IPS DF 6.9 (cell line): ENCODE results near the gene PIK3AP1.
A peak's percentile ranks its signal among the peaks of the same experiment; 100 is the strongest.

Source experiments
- DNase-seq: peaks from one replicate; pipeline ENCODE4 v3.0.0-alpha.2; 2013; ENCODE audit warnings: low read depth, low spot score
- H3K27ac ChIP-seq: one replicate; pipeline ENCODE4 v1.5.1; 2013; ENCODE audit warnings: low read length, control low read depth
- H3K27me3 ChIP-seq: 2 replicates; pipeline ENCODE4 v1.6.1; 2013; ENCODE audit warnings: mild to moderate bottlenecking, low read length; ENCODE audit not compliant: control insufficient read depth, insufficient read depth
- H3K36me3 ChIP-seq: 2 replicates; pipeline ENCODE4 v1.6.1; 2013; ENCODE audit warnings: low read length; ENCODE audit not compliant: control insufficient read depth, insufficient read depth
- H3K4me1 ChIP-seq: 2 replicates; pipeline ENCODE4 v1.6.1; 2013; ENCODE audit warnings: low read length; ENCODE audit not compliant: control insufficient read depth, insufficient read depth
- H3K4me3 ChIP-seq: 2 replicates; pipeline ENCODE4 v1.5.1; 2013; ENCODE audit warnings: mild to moderate bottlenecking, low read length
- H3K9me3 ChIP-seq: 2 replicates; pipeline ENCODE4 v1.6.1; 2013; ENCODE audit warnings: low read length, inconsistent platforms; ENCODE audit not compliant: control insufficient read depth, insufficient read depth
- WGBS: extraction: QIAGEN DNeasy Blood & Tissue Kit; methylation state at CpG from one replicate; pipeline ENCODE4 v1.1.7; 2013; ENCODE audit warnings: mixed read lengths, missing lambda C conversion rate; ENCODE audit not compliant: insufficient read length, insufficient coverage; 5-methylcytosine and 5-hydroxymethylcytosine counted together

The PIK3AP1 gene

DNA sequence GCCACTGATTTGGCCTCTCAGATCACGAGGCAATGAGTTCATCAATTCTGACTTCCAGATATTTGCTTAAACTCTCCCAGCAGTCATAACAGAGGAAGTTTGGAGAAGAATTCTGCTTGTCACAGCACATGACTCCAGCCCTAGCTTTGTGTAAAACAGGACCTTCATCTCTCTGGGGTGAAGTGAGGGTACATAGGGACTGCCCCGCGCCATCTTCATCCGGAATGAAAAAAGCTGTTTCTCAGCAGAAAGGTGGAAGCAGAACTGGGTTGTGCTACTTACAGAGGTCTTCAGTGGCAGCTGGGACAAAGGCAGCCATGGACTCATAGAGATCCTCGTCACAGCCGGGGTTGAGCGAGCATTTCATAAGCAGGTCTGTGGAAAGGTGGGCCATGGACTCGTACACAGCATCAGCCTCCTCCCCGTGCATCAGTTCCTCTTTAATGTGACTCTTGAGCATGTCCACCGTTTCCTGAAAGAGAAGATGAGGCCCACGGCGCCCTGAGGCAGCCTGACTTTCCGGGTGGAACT, 75.1 kb downstream of the PIK3AP1 start:
- no peak overlapping the region for H3K4me3 ChIP-seq
- no peak for DNase-seq
- no peaks in the 10 kb centered on the region for H3K9me3 ChIP-seq
- no peak overlapping the region for H3K27ac ChIP-seq
- H3K27me3 ChIP-seq: no peaks in the 10 kb centered on the region
- H3K4me1 ChIP-seq: no peaks in the 10 kb centered on the region
- no CpG with 5 or more reads among the region's 13 CpGs for WGBS
- H3K36me3 ChIP-seq: no peaks in the 10 kb centered on the region

DNA sequence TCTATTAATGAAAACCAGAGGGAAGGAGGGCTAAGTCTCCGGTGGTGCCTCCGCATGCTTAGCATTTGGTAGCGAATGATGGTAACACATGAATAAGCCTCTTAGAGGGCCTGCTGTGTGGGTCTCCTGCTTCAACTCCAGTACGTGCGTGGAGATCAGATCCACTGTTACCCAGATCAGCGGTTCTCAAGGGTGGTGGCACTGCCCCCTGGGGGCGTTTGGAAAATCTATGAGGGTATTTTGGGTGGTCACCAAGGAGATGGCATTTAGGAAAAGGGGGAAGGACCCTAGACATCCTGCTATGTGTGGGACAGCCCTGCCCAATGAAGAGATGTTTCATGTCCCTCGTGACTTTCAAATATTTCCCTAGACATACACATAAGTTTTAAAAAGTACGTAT, 76.4 kb downstream of the PIK3AP1 start:
- H3K27me3 ChIP-seq: no peaks in the 10 kb centered on the region
- no peaks in the 10 kb centered on the region for H3K36me3 ChIP-seq
- no peak overlapping the region for H3K4me3 ChIP-seq
- no peak overlapping the region for H3K27ac ChIP-seq
- no CpG with 5 or more reads among the region's 9 CpGs for WGBS
- DNase-seq: no peak
- H3K4me1 ChIP-seq: no peaks in the 10 kb centered on the region
- H3K9me3 ChIP-seq: no peaks in the 10 kb centered on the region

DNA sequence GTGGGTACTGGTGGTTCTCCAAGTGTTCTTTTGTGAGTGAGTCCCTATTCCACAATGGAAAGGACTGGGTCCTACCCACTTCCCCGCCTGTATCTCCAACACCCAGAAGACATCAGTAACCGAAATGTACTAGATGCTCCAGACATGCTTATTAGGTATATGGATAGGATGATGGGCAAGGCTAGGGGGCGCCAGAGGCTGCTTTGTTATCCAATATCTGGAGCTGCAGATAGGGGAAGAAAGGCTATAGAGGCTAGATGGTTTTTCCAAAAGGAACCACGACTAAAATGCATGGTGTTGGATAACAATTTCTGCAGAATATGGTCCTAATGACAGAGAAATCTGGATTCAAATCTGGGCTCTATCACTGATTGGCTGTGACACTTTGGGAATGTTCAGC, 77.3 kb downstream of the PIK3AP1 start:
- no peak overlapping the region for H3K4me3 ChIP-seq
- DNase-seq: peak; percentile 35
- no peaks in the 10 kb centered on the region for H3K36me3 ChIP-seq
- no CpG with 5 or more reads among the region's 4 CpGs for WGBS
- no peaks in the 10 kb centered on the region for H3K27me3 ChIP-seq
- no peaks in the 10 kb centered on the region for H3K9me3 ChIP-seq
- H3K27ac ChIP-seq: no peak overlapping the region
- no peaks in the 10 kb centered on the region for H3K4me1 ChIP-seq

DNA sequence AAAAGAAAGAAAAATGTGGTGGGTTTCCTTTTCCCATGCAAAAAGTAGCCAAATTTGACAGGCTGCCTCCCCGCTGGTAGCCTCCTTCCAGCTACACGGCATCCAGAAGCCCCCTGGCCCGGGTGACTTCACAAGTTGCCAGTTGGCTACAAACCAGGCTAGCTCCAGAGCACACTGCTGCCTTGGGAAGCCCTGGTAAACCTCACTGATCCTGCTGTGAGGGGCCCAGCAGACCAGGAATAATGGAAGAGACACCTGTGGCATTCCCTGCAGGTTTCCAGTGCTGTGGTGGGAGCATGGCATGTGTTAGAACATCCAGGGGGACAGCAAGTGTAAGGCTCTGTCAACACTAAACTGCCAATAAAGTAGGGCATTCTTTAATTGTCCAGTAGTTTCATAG, 77.8 kb downstream of the PIK3AP1 start:
- H3K9me3 ChIP-seq: no peaks in the 10 kb centered on the region
- no peak overlapping the region for H3K4me3 ChIP-seq
- no peak overlapping the region for H3K27ac ChIP-seq
- no peaks in the 10 kb centered on the region for H3K4me1 ChIP-seq
- no CpG with 5 or more reads among the region's 3 CpGs for WGBS
- no peaks in the 10 kb centered on the region for H3K36me3 ChIP-seq
- H3K27me3 ChIP-seq: no peaks in the 10 kb centered on the region
- no peak for DNase-seq

DNA sequence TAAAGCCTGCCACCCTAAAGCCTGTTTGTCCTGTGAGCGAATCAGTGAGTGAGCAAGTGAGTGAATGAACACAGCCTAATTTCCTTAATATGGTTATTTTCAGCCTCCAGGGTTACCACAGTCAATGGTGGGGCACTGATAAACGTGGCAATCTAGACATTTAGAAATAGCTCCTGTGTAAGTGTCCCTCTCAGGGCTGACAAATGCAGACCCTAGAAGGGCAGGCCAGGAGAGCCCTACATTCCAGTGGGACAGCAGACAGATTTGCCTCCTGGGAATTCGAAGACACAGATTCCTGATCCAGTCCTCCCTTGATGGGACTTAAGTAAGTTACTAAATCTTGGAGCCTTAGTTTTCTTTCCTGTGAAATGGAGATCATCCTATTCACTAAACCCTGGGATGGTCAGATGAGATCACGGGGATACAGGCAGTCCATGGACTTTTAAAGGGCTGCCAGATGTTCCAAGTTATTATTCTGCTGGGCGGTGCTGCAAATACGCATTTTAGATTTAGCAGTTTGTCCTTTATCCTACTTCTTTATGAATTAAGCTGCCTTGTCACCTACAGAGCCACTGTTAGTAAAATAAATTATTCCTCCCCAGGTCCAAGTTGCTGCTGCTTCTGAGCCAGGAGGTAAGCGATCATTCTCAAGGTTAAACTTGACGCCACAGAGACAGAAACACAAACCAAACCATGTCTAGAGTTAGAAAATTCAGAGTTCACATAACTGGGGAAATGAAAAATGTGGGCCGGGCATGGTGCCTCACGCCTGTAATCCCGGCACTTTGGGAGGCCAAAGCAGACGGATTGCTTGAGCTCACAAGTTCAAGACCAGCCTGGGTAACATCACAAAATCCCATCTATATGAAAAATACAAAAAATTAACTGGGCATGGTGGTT, 78.7 kb downstream of the PIK3AP1 start:
- Histone ChIP-seq H3K36me3 (no peaks in the 10 kb centered on the region), H3K27ac (no peak overlapping the region), H3K27me3 (no peaks in the 10 kb centered on the region), H3K4me1 (no peaks in the 10 kb centered on the region), H3K4me3 (no peak overlapping the region), H3K9me3 (no peaks in the 10 kb centered on the region)
- no CpG with 5 or more reads among the region's 12 CpGs for WGBS
- no peak for DNase-seq

DNA sequence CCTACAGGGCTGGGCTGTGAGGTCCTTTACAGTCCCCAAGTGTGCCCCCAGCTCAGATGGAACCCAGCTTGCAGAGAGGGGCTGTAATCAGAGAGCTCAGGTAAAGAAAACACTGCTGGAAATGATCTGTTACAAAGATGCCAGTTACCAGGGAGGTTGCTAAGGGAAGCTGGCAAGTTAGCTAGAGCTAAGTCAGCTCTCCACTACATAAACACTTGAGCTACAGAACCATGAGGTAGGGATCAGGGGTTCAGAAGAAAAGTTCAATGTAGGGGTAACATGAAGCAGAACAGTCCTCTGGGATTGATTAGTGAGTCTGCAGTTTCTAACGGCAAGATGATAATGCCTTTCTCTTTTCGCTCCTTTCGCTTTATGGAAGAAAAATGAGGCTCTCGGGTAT, 80.4 kb downstream of the PIK3AP1 start:
- no CpG with 5 or more reads among the region's 4 CpGs for WGBS
- Histone ChIP-seq H3K9me3 (no peaks in the 10 kb centered on the region), H3K4me3 (no peak overlapping the region), H3K36me3 (no peaks in the 10 kb centered on the region), H3K27me3 (no peaks in the 10 kb centered on the region), H3K4me1 (no peaks in the 10 kb centered on the region), H3K27ac (no peak overlapping the region)
- DNase-seq: no peak

DNA sequence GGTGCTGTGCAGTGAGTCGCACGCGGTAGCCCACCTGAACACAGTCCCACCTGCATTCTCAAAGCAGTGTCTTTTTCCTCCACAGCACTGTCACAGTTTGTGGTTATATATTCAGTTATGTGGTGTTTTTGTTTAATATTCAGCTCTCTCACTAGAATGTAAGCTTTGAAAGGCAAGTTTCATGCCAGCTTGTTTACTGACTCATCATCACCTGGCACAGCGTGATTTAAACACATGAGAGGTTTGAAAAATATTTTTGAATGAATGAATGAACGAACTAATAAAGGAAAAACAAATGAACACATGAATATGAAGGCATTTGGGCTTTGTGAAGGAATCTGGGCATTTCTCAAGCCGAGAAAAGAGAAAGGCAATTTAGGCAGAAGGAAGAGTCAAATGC, 81.6 kb downstream of the PIK3AP1 start:
- no peaks in the 10 kb centered on the region for H3K9me3 ChIP-seq
- WGBS: no CpG with 5 or more reads among the region's 6 CpGs
- DNase-seq: no peak
- H3K27me3 ChIP-seq: no peaks in the 10 kb centered on the region
- H3K4me1 ChIP-seq: no peaks in the 10 kb centered on the region
- H3K27ac ChIP-seq: no peak overlapping the region
- H3K4me3 ChIP-seq: no peak overlapping the region
- no peaks in the 10 kb centered on the region for H3K36me3 ChIP-seq

DNA sequence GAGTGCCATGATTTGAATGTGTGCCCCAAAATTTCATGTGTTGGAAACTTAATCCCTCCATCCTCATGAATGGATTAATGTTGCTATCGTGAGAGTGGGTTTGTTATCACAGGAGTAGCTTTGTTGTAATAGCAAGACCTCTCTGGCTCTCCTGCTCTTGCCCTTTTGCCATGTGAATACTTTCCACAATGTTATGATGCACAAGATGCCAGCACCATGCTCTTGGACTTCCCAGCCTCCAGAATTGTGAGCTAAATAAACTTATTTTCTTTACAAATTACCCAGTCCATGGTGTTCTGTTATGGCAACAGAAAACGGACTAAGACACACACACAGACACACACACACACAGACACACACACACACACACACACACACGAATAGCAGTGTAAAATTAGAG, 82.2 kb downstream of the PIK3AP1 start:
- Histone ChIP-seq H3K4me3 (no peak overlapping the region), H3K36me3 (no peaks in the 10 kb centered on the region), H3K27me3 (no peaks in the 10 kb centered on the region), H3K9me3 (no peaks in the 10 kb centered on the region), H3K27ac (no peak overlapping the region), H3K4me1 (no peaks in the 10 kb centered on the region)
- no peak for DNase-seq
- no CpG with 5 or more reads among the region's 3 CpGs for WGBS

DNA sequence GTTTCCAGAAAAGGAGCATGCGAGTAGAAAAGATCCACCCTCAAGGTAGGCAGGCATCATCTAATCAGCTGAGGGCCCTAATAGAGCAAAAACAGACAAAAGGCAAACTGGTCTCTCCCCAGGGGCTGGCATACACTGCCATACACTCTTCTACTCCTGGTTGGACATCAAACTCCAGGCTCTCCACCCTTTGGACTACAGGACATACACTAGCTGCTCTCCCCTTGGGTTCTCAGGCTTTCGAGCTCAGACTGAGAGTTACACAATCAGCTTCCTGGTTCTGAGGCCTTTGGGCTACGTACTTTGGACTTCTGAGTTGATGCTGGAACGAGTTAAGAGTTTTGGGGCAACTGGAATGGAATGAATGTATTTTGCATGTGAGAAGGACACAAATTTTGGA, 82.6 kb downstream of the PIK3AP1 start:
- no peak overlapping the region for H3K4me3 ChIP-seq
- DNase-seq: no peak
- no peaks in the 10 kb centered on the region for H3K36me3 ChIP-seq
- H3K27me3 ChIP-seq: no peaks in the 10 kb centered on the region
- no peak overlapping the region for H3K27ac ChIP-seq
- H3K4me1 ChIP-seq: no peaks in the 10 kb centered on the region
- WGBS: no CpG with 5 or more reads among the region's 4 CpGs
- H3K9me3 ChIP-seq: no peaks in the 10 kb centered on the region

DNA sequence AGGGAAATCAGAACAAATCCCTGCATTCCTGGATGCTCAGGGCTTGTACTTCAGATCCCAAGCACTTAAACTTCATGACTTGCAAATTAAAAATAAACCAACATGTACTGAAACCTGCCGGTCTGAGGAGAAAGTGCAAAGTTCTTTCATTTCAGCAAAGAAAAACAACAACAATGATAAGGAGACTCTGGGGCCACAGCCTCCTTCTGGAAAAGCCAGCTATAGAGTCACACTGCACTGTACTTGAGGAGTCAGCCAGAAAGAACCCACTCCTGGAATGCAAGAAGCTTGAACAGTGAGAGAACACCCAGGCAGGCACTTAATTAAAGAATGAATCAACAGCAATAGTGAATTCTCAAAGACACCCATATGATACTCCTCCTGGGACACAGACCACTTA, 83.8 kb downstream of the PIK3AP1 start:
- Histone ChIP-seq H3K4me3 (no peak overlapping the region), H3K9me3 (no peaks in the 10 kb centered on the region), H3K27ac (no peak overlapping the region), H3K36me3 (no peaks in the 10 kb centered on the region), H3K27me3 (no peaks in the 10 kb centered on the region), H3K4me1 (no peaks in the 10 kb centered on the region)
- no peak for DNase-seq
- no CpG with 5 or more reads among the region's 1 CpG for WGBS
